Peyer's patch (tissue), 4 donors: ENCODE results near the gene TRIM4. TPM values are rescaled to one million over a fixed set of nuclear protein-coding genes. Genes with fewer than 3 reads are reported as not detected.
"Not testable (repeated sequence)": the region's sequence is repeated elsewhere in the genome, so short reads cannot be mapped to it uniquely, and the experiment has no call there.

Source experiments
- DNase-seq, 3 donors: peaks; one replicate each; pipeline ENCODE4 v3.0.0-alpha.2; 2017 to 2019
- H3K27ac ChIP-seq, 4 donors: fragments of 200-600 bp; sonication (generic); one replicate each; pipeline ENCODE4 v1.5.1; 2016 to 2019
- H3K27me3 ChIP-seq, 2 donors: fragments of 200-600 bp; sonication (generic); one replicate each; pipeline ENCODE4 v1.5.1; 2019
- H3K36me3 ChIP-seq, 3 donors: fragments of 200-600 bp; sonication (generic); one replicate each; pipeline ENCODE4 v1.5.1; 2016 to 2019
- H3K4me1 ChIP-seq, 4 donors: fragments of 200-600 bp; sonication (generic); one replicate each; pipeline ENCODE4 v1.5.1; 2016 to 2019
- H3K4me3 ChIP-seq, 4 donors: fragments of 200-600 bp; sonication (generic); 1 replicate in 3 of 4; 2 replicates in 1 of 4; pipeline ENCODE4 v1.5.1; 2016 to 2019; ENCODE audit warnings: mild to moderate bottlenecking in 1 of 4
- H3K9me3 ChIP-seq, 4 donors: fragments of 200-600 bp; sonication (generic); one replicate each; pipeline ENCODE4 v1.5.1; 2016 to 2019; ENCODE audit warnings: mild to moderate bottlenecking in 1 of 4
- POLR2A ChIP-seq, 2 donors: fragments of 450-650 bp; IDR thresholded peaks; one replicate each; pipeline ENCODE4 v1.5.1; 2017; ENCODE audit warnings: antibody characterized with exemption in 2 of 2, mild to moderate bottlenecking in 2 of 2, moderate library complexity in 2 of 2
- total RNA-seq, 4 donors: library from RNA; depleted of rRNA; stranded (reverse); fragments of >200 nt; gene quantifications; one replicate each; pipeline ENCODE4 v1.1.0, GENCODE V29; 2016
- TF ChIP-seq, protein P1 (sequence below), 6 experiments: fragments of 450-650 bp in 4 of 6; fragments of 200-600 bp in 2 of 6; sonication (generic) in 1 of 6; IDR thresholded peaks; one replicate each; pipeline ENCODE4 v1.5.1; 2017 to 2019; ENCODE audit warnings: antibody characterized with exemption in 6 of 6, mild to moderate bottlenecking in 3 of 6, moderate library complexity in 1 of 6

The TRIM4 gene
- total RNA-seq, 4 donors from 2014 or later, result 52.1 to 80.9 (median 59.9) TPM

DNA sequence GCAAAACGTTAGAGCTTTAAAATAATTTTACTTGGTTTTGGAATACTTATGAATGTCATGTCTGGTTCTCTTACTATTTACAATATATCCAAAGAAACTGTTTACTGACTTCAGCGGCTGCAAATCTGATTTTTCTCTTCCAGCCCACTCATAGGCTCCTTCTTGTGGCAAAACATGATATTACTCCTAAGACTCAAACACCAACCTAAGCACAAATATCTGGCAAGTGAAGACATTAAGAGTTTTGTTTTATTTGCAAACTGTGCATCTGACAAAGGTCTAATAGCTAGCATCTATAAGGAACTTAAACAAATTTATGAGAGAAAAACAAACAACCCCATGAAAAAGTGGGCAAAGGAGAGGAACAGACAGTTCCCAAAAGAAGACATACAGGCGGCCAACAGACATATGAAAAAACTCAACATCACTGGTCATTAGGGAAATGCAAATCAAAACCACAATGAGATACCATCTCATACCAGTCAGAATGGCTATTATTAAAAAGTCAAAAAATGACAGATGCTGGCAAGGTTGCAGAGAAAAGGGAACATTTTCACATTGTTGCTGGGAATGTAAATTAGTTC is 30.4 kb upstream of the TRIM4 start:
- Histone ChIP-seq H3K4me3 (no peak overlapping the region), H3K27me3 (no peaks in the 10 kb centered on the region), H3K9me3 (peaks cover 0 to 3% (median 0%) of the 10 kb centered on the region in 4 donors), H3K27ac (no peak overlapping the region), H3K4me1 (no peaks in the 10 kb centered on the region), H3K36me3 (no peaks in the 10 kb centered on the region)
- TF ChIP-seq, protein P1, sequence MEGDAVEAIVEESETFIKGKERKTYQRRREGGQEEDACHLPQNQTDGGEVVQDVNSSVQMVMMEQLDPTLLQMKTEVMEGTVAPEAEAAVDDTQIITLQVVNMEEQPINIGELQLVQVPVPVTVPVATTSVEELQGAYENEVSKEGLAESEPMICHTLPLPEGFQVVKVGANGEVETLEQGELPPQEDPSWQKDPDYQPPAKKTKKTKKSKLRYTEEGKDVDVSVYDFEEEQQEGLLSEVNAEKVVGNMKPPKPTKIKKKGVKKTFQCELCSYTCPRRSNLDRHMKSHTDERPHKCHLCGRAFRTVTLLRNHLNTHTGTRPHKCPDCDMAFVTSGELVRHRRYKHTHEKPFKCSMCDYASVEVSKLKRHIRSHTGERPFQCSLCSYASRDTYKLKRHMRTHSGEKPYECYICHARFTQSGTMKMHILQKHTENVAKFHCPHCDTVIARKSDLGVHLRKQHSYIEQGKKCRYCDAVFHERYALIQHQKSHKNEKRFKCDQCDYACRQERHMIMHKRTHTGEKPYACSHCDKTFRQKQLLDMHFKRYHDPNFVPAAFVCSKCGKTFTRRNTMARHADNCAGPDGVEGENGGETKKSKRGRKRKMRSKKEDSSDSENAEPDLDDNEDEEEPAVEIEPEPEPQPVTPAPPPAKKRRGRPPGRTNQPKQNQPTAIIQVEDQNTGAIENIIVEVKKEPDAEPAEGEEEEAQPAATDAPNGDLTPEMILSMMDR (IDR thresholded peaks at IDR 0.05), result peak in 3 of 6 experiments; percentile 26 to 32 (median 31)
- TF ChIP-seq POLR2A (IDR thresholded peaks at IDR 0.05), result no peak
- DNase-seq, result no peak

DNA sequence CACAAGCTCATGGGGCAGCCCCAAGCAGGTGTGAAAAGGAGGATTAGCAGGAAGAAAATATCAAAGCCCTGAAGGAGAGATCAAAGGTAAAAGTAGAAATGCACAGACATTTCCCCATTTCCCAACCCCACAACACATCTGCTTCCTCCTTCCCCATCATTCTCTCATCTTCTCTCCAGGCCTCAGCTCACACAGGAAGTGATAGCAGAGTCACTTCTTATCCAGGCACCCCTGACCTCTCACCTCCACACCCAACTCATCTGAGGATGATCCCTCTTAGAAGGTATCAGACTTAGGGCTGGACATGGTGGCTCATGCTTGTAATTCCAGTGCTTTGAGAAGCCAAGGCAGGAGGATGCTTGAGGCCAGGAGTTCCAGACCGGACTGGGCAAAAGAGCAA is 28.3 kb upstream of the TRIM4 start:
- TF ChIP-seq POLR2A (IDR thresholded peaks at IDR 0.05), result no peak
- TF ChIP-seq, protein P1 (IDR thresholded peaks at IDR 0.05), result no peak

DNA sequence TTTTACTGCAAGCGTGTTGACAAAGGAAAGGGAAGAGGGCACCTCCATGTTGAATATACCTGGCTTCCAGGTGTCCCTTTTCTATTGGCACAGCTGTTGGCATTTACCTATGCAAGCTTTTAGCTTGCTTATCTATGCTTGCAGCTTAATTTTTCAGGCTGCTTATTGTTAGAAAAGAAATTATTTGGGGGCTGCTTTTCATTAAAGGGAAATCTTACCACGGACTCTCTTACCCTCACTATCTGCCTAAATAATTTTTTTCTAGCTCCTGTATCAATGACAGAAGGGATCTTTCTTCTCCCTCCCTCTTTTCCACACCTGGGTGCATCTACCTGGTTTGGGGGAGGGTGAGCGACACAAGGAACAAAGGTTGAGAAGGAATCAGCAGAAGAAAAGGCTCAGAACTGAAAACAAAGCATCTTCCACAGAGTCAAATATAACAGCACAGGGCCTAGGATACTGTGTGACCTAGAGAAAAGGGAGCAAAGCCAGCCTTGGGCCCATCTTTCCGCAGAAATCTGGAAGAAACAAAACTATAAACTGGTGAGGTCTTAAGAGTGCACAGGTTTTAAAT is 25.3 kb upstream of the TRIM4 start:
- no peak for TF ChIP-seq POLR2A (IDR thresholded peaks at IDR 0.05)

More for the DNA sequence above, 28.3 kb upstream of the TRIM4 start:
- H3K4me3 ChIP-seq, result no peak overlapping the region
- H3K27me3 ChIP-seq, result no peaks in the 10 kb centered on the region
- no peak for DNase-seq
- H3K4me1 ChIP-seq, result no peaks in the 10 kb centered on the region
- H3K27ac ChIP-seq, result no peak overlapping the region
- H3K36me3 ChIP-seq, result no peaks in the 10 kb centered on the region
- peaks cover 0 to 3% (median 0%) of the 10 kb centered on the region in 4 donors for H3K9me3 ChIP-seq

DNA sequence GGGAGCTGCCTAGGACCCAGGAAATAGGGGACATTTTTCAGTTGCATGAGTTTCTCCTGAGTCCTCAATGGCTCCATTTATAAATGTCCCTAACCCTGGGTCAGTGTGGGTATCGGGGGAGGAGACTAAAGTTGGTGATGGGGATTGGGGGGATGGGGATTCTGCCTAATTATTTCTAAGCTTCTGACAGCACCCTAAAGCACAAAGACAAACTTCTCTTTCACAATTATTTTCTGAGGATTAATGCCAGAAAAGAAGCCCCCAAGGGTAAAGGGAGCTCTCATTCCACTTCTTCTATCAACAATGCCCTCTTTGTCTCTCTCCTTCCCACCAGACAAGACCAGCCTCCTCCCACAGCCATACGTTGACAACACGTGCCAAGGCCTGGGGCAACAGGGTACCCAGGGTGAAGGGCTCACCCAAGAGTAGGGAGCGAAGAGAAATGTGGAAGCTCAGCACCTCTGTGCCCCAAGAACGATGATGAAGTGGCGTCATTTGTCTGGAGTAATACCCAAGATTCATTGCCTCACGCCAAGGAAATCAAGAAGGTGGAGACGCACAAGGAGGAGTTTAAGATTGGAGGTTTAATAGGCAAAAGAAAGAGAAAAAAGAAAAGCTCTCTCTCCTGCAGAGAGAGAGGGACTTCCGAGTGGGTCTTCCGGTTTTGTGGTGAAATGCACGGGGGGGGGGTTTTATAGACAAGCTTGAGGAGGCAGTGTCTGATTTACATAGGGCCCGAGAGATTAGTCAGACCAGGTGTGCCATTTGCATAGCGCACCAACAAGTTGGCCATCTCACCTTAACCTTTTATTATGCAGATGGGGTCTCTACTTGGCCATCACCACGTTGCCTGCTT is 24.5 kb upstream of the TRIM4 start:
- Histone ChIP-seq H3K9me3 (no peaks in the 10 kb centered on the region), H3K27me3 (no peaks in the 10 kb centered on the region), H3K4me1 (no peaks in the 10 kb centered on the region), H3K27ac (no peak overlapping the region), H3K4me3 (no peak overlapping the region), H3K36me3 (no peaks in the 10 kb centered on the region)
- no peak for TF ChIP-seq POLR2A (IDR thresholded peaks at IDR 0.05)
- TF ChIP-seq, protein P1 (IDR thresholded peaks at IDR 0.05), result no peak
- DNase-seq, result no peak

More for the DNA sequence above, 25.3 kb upstream of the TRIM4 start:
- Histone ChIP-seq H3K27ac (no peak overlapping the region), H3K4me1 (no peaks in the 10 kb centered on the region), H3K27me3 (no peaks in the 10 kb centered on the region), H3K36me3 (no peaks in the 10 kb centered on the region), H3K4me3 (no peak overlapping the region), H3K9me3 (no peaks in the 10 kb centered on the region)
- DNase-seq, result no peak

DNA sequence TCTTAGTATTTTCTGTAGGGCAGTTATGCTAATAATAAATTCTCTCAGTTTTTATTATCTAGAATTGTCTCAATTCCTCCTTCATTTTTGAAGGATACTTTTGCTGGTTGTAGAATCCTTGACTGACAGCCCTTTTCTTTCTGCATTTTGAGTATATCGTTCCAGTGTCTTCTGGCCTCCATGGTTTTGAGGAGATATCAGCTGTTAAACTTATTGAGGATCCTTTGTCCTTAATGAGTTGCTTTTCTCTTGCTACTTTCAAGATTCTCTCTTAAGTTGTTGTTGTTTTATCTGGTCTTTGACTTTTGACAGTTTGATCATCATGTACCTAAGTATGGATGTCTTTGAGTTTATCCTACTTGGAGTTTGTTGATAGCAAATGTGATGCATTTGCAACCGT is 19.0 kb upstream of the TRIM4 start:
- Histone ChIP-seq H3K36me3 (no peaks in the 10 kb centered on the region), H3K27me3 (no peaks in the 10 kb centered on the region), H3K4me3 (no peak overlapping the region), H3K27ac (no peak overlapping the region), H3K4me1 (no peaks in the 10 kb centered on the region), H3K9me3 (no peaks in the 10 kb centered on the region)
- no peak for TF ChIP-seq POLR2A (IDR thresholded peaks at IDR 0.05)
- TF ChIP-seq, protein P1 (IDR thresholded peaks at IDR 0.05), result no peak
- DNase-seq, result no peak

DNA sequence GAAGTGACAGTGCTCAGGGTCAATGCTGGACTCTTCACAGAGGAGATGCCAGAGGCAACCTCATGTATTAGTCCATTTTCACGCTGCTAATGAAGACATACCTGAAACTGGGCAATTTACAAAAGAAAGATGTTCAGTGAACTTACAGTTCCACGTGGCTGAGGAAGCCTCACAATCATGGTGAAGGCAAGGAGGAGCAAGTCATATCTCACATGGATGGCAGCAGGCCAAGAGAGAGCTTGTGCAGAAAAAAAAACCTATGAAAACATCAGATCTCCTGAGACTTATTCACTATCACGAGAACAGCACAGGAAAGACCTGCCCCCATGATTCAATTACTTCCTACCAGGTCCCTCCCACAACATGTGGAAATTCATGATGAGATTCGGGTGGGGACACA is 15.7 kb upstream of the TRIM4 start:
- H3K36me3 ChIP-seq, H3K9me3 ChIP-seq, H3K4me3 ChIP-seq, H3K4me1 ChIP-seq, H3K27me3 ChIP-seq, DNase-seq, H3K27ac ChIP-seq: not testable (repeated sequence)
